ENCODE data around the gene NIPBL.
"Not testable (repeated sequence)": the region's sequence is repeated elsewhere in the genome, so short reads cannot be mapped to it uniquely, and the experiment has no call there.

The NIPBL gene

GRCh38 chr5:37039824-37040223 lies 163.3 kb downstream of the NIPBL start:
- no peak for DNase-seq

GRCh38 chr5:37043693-37044092 lies 167.1 kb downstream of the NIPBL start:
- DNase-seq = peak in 1 of 2 experiments; percentile 21

GRCh38 chr5:37044120-37044519 lies 167.6 kb downstream of the NIPBL start:
- no peak for DNase-seq

- DNase-seq = no peak
Measured at GRCh38 chr5:37045703-37046102, 169.1 kb downstream of the NIPBL start.

GRCh38 chr5:37047947-37048346 lies 171.4 kb downstream of the NIPBL start:
- DNase-seq = no peak

- DNase-seq = no peak
Measured at GRCh38 chr5:37054391-37054790, 177.8 kb downstream of the NIPBL start.

GRCh38 chr5:37055383-37055990 lies 178.9 kb downstream of the NIPBL start:
- no peak for DNase-seq

GRCh38 chr5:37056762-37057161 lies 180.2 kb downstream of the NIPBL start:
- DNase-seq = no peak

GRCh38 chr5:37060030-37060429 lies 183.5 kb downstream of the NIPBL start:
- DNase-seq = no peak

- DNase-seq = no peak
Measured at GRCh38 chr5:37063739-37064138, 187.2 kb downstream of the NIPBL start.

GRCh38 chr5:37064442-37064841 lies 187.9 kb downstream of the NIPBL start:
- no peak for DNase-seq

- DNase-seq = no peak
Measured at GRCh38 chr5:37071487-37071886, 194.9 kb downstream of the NIPBL start.

- DNase-seq = no peak
Measured at GRCh38 chr5:37071901-37072581, 195.5 kb downstream of the NIPBL start.

- no peak for DNase-seq
Measured at GRCh38 chr5:37075399-37075950, 198.9 kb downstream of the NIPBL start.

- DNase-seq = no peak
Measured at GRCh38 chr5:37077146-37077545, 200.6 kb downstream of the NIPBL start.

- no peak for DNase-seq
Measured at GRCh38 chr5:37080697-37081096, 204.1 kb downstream of the NIPBL start.

GRCh38 chr5:37082977-37083376 lies 206.4 kb downstream of the NIPBL start:
- DNase-seq = not testable (repeated sequence)

GRCh38 chr5:37086026-37086425 lies 209.5 kb downstream of the NIPBL start:
- DNase-seq = not testable (repeated sequence)

- peak in 1 of 2 experiments; percentile 71 for DNase-seq
Measured at GRCh38 chr5:37086466-37087173, 210.1 kb downstream of the NIPBL start.

- DNase-seq = no peak
Measured at GRCh38 chr5:37088009-37088408, 211.4 kb downstream of the NIPBL start.

- DNase-seq = no peak
Measured at GRCh38 chr5:37090123-37090726, 213.7 kb downstream of the NIPBL start.

- no peak for DNase-seq
Measured at GRCh38 chr5:37090781-37091180, 214.2 kb downstream of the NIPBL start.

GRCh38 chr5:37093795-37094194 lies 217.2 kb downstream of the NIPBL start:
- DNase-seq = not testable (repeated sequence)

Measured in NCI-H1930 (cell line).